HG03432 (cell line): ENCODE data around the gene SMTNL2.
"Not testable (repeated sequence)": the region's sequence is repeated elsewhere in the genome, so short reads cannot be mapped to it uniquely, and the experiment has no call there.

Experiments
- ATAC-seq: cut with Tn5 transposase; IDR thresholded peaks from one replicate; pipeline ENCODE4 v1.9.1; 2021; ENCODE audit warnings: mild to moderate bottlenecking, moderate library complexity; ENCODE audit not compliant: unreplicated experiment

Gene SMTNL2

GRCh38 chr17:4559966-4560365 is 24.4 kb upstream of the SMTNL2 start:
- ATAC-seq = no peak

GRCh38 chr17:4560421-4560820 is 23.9 kb upstream of the SMTNL2 start, which contains the start of gene GGT6:
GGT6 (minus strand) TSS chr17:4560577; CDS start chr17:4560521, 56 bp downstream.
- ATAC-seq = no peak

GRCh38 chr17:4560837-4561256 is 23.5 kb upstream of the SMTNL2 start:
- ATAC-seq = no peak

- ATAC-seq = no peak
Measured at GRCh38 chr17:4562015-4562969, 22.0 kb upstream of the SMTNL2 start.

- no peak for ATAC-seq
Measured at GRCh38 chr17:4565209-4566141, 18.9 kb upstream of the SMTNL2 start.

- ATAC-seq = no peak
Measured at GRCh38 chr17:4566785-4567184, 17.5 kb upstream of the SMTNL2 start.

- ATAC-seq = no peak
Measured at GRCh38 chr17:4569591-4569990, 14.7 kb upstream of the SMTNL2 start.

GRCh38 chr17:4572131-4572530 is 12.2 kb upstream of the SMTNL2 start:
- ATAC-seq = no peak

- no peak for ATAC-seq
Measured at GRCh38 chr17:4573115-4573514, 11.2 kb upstream of the SMTNL2 start.

- no peak for ATAC-seq
Measured at GRCh38 chr17:4573669-4574068, 10.7 kb upstream of the SMTNL2 start.

GRCh38 chr17:4574448-4575045 is 9.8 kb upstream of the SMTNL2 start:
- ATAC-seq = no peak

GRCh38 chr17:4576161-4576558 is 8.2 kb upstream of the SMTNL2 start:
- ATAC-seq = no peak

- no peak for ATAC-seq
Measured at GRCh38 chr17:4576729-4577322, 7.5 kb upstream of the SMTNL2 start.

GRCh38 chr17:4577386-4577993 is 6.8 kb upstream of the SMTNL2 start:
- no peak for ATAC-seq

GRCh38 chr17:4578349-4578748 is 6.0 kb upstream of the SMTNL2 start:
- ATAC-seq = not testable (repeated sequence)

GRCh38 chr17:4579678-4580077 is 4.7 kb upstream of the SMTNL2 start:
- ATAC-seq = no peak

- ATAC-seq = no peak
Measured at GRCh38 chr17:4580291-4580690, 4.0 kb upstream of the SMTNL2 start.

GRCh38 chr17:4582101-4582501 is 2.2 kb upstream of the SMTNL2 start:
- ATAC-seq = no peak

GRCh38 chr17:4582691-4583090 is 1.6 kb upstream of the SMTNL2 start:
- ATAC-seq = no peak

GRCh38 chr17:4583206-4583605 is 1.1 kb upstream of the SMTNL2 start:
- no peak for ATAC-seq
